ENCODE measurements around the gene PLD3.
"Not testable (repeated sequence)": the region's sequence is repeated elsewhere in the genome, so short reads cannot be mapped to it uniquely, and the experiment has no call there.

PLD3 gene

GRCh38 chr19:40389404-40390083 lies 41.0 kb downstream of the PLD3 start:
- no peak for DNase-seq (ENCODE audit: low read depth)

GRCh38 chr19:40390084-40390742 lies 41.7 kb downstream of the PLD3 start, which contains the start of gene HIPK4:
TSS of gene HIPK4 (minus strand) at chr19:40390181. CDS start at chr19:40389902, 279 bp downstream.
- no peak for DNase-seq (ENCODE audit: low read depth)

- DNase-seq (ENCODE audit: low read depth): no peak
Measured at GRCh38 chr19:40392123-40392522, 43.6 kb downstream of the PLD3 start.

- no peak for DNase-seq (ENCODE audit: low read depth)
Measured at GRCh38 chr19:40392894-40393517, 44.5 kb downstream of the PLD3 start.

GRCh38 chr19:40393894-40394815 lies 45.7 kb downstream of the PLD3 start:
- no peak for DNase-seq (ENCODE audit: low read depth)

GRCh38 chr19:40394816-40395210 lies 46.3 kb downstream of the PLD3 start:
- no peak for DNase-seq (ENCODE audit: low read depth)

- no peak for DNase-seq (ENCODE audit: low read depth)
Measured at GRCh38 chr19:40395956-40396355, 47.5 kb downstream of the PLD3 start.

- no peak for DNase-seq (ENCODE audit: low read depth)
Measured at GRCh38 chr19:40396886-40397567, 48.5 kb downstream of the PLD3 start.

GRCh38 chr19:40397568-40397906 lies 49.0 kb downstream of the PLD3 start:
- DNase-seq (ENCODE audit: low read depth): no peak

- no peak for DNase-seq (ENCODE audit: low read depth)
Measured at GRCh38 chr19:40398417-40399131, 50.1 kb downstream of the PLD3 start.

- DNase-seq (ENCODE audit: low read depth): peak; percentile 21
Measured at GRCh38 chr19:40400559-40400958, 52.1 kb downstream of the PLD3 start.

- peak; percentile 91 for DNase-seq (ENCODE audit: low read depth)
Measured at GRCh38 chr19:40403262-40403984, 54.9 kb downstream of the PLD3 start.

GRCh38 chr19:40407714-40408597 lies 59.5 kb downstream of the PLD3 start:
- DNase-seq (ENCODE audit: low read depth): no peak

- not testable (repeated sequence) for DNase-seq (ENCODE audit: low read depth)
Measured at GRCh38 chr19:40408598-40408925, 60.1 kb downstream of the PLD3 start.

GRCh38 chr19:40410030-40410389 lies 61.5 kb downstream of the PLD3 start:
- DNase-seq (ENCODE audit: low read depth): no peak

GRCh38 chr19:40411125-40411842 lies 62.8 kb downstream of the PLD3 start:
- peak; percentile 23 for DNase-seq (ENCODE audit: low read depth)

GRCh38 chr19:40411958-40412499 lies 63.5 kb downstream of the PLD3 start:
- no peak for DNase-seq (ENCODE audit: low read depth)

GRCh38 chr19:40412866-40413265 lies 64.4 kb downstream of the PLD3 start:
- DNase-seq (ENCODE audit: low read depth): no peak

Data from EH (cell line).